Activated CD4-positive, alpha-beta T cell treated with anti-CD3 and anti-CD28 coated beads, Interleukin-2, amount 50 U/mL, for 48 hours (primary cell): Measurements from ENCODE around the gene THSD4.

Experiments
- DNase-seq, 2 experiments: peaks; one replicate each; pipeline ENCODE4 v3.0.0-alpha.2; 2020

THSD4 gene

GRCh38 chr15:71603379-71603778 is 488.1 kb downstream of the THSD4 start:
- no peak for DNase-seq

GRCh38 chr15:71607383-71607782 is 492.1 kb downstream of the THSD4 start:
- no peak for DNase-seq

GRCh38 chr15:71610728-71611552 is 495.7 kb downstream of the THSD4 start:
- DNase-seq: no peak

- DNase-seq: no peak
Measured at GRCh38 chr15:71611553-71612396, 496.5 kb downstream of the THSD4 start.

- DNase-seq: no peak
Measured at GRCh38 chr15:71612397-71612722, 497.1 kb downstream of the THSD4 start.

- no peak for DNase-seq
Measured at GRCh38 chr15:71612869-71613268, 497.6 kb downstream of the THSD4 start.

- DNase-seq: no peak
Measured at GRCh38 chr15:71623111-71623510, 507.8 kb downstream of the THSD4 start.

GRCh38 chr15:71626596-71627088 is 511.4 kb downstream of the THSD4 start:
- no peak for DNase-seq

GRCh38 chr15:71627188-71627587 is 511.9 kb downstream of the THSD4 start:
- no peak for DNase-seq

- no peak for DNase-seq
Measured at GRCh38 chr15:71627604-71628003, 512.3 kb downstream of the THSD4 start.

GRCh38 chr15:71628988-71629770 is 513.9 kb downstream of the THSD4 start:
- DNase-seq: no peak

GRCh38 chr15:71629781-71630474 is 514.7 kb downstream of the THSD4 start:
- no peak for DNase-seq

- no peak for DNase-seq
Measured at GRCh38 chr15:71630475-71630809, 515.2 kb downstream of the THSD4 start.

GRCh38 chr15:71632576-71633195 is 517.4 kb downstream of the THSD4 start:
- no peak for DNase-seq

GRCh38 chr15:71634820-71635560 is 519.7 kb downstream of the THSD4 start:
- DNase-seq: no peak

- DNase-seq: no peak
Measured at GRCh38 chr15:71635735-71636134, 520.5 kb downstream of the THSD4 start.

GRCh38 chr15:71638876-71639275 is 523.6 kb downstream of the THSD4 start:
- DNase-seq: no peak

- no peak for DNase-seq
Measured at GRCh38 chr15:71639471-71639870, 524.2 kb downstream of the THSD4 start.

GRCh38 chr15:71643918-71644317 is 528.6 kb downstream of the THSD4 start:
- DNase-seq: no peak

GRCh38 chr15:71646767-71647486 is 531.7 kb downstream of the THSD4 start:
- DNase-seq: no peak

GRCh38 chr15:71647487-71647808 is 532.2 kb downstream of the THSD4 start:
- DNase-seq: no peak
